GM18499 (cell line): ENCODE results near the gene SLAMF6.
"Not testable (repeated sequence)": the region's sequence is repeated elsewhere in the genome, so short reads cannot be mapped to it uniquely, and the experiment has no call there.

Source experiments
- ATAC-seq: cut with Tn5 transposase; IDR thresholded peaks from one replicate; pipeline ENCODE4 v1.9.1; 2021; ENCODE audit warnings: moderate number of reproducible peaks; ENCODE audit not compliant: insufficient read depth, unreplicated experiment

SLAMF6 gene

GRCh38 chr1:160522622-160523345, at the start of gene SLAMF6:
TSS of gene SLAMF6 (minus strand) at chr1:160523255. CDS start at chr1:160523192, 63 bp downstream.
- no peak for ATAC-seq

- no peak for ATAC-seq
Observed at GRCh38 chr1:160570840-160571239, 47.8 kb upstream of the SLAMF6 start.

DNA sequence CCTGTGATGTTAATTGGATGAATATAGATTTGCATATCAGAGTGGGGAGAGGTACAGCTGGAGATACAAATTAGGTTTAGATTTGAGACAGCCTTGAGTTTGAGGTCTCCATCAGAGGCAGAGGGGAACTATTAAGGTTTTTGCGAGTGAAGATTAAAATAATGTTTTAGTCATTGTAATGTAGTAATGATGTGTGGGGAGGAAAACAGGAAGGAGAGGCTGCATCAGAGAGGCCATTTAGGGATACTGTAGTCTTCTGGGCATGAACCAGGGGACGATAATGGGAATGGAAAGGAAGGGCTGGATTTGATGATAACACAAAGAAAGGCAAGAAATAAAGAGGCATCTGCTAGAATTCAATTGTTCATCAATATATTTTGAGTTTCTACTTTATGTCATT, 46.8 kb upstream of the SLAMF6 start:
- no peak for ATAC-seq

- ATAC-seq = no peak
Observed at GRCh38 chr1:160567858-160568682, 45.0 kb upstream of the SLAMF6 start.

DNA sequence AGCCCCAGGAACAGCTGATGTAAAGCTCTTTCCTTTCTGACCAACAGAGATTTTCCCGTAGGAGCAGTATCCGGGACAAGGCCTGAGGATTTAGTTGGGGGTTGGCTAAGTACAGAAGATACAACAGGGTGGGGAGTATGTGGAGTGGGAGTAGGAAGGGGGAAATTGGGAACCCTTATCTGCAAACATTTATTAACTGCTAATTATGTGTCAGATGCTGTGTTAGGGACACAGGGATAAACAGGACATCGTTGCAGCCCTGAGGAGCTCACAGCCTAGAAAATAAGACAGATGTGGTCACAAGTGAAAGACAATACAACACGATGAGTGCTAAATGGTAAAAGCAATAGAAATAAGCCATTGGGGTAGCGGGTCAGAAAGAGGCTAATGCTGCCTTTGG, 44.3 kb upstream of the SLAMF6 start:
- no peak for ATAC-seq

- no peak for ATAC-seq
Observed at GRCh38 chr1:160565564-160565963, 42.5 kb upstream of the SLAMF6 start.

DNA sequence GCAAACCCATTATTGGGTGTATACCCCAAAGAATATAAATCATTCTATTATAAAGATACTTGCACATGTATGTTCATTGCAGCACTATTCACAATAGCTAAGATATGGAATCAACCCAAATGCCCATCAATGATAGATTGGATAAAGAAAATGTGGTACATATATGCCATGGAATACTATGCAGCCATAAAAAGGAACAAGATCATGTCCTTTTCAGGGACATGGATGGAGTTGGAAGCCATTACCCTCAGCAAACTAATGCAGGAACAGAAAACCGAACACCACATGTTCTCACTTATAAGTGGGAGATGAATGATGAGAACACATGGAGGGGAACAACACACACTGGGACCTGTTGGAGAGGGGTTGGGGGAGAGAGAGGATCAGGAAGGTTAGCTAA, 40.2 kb upstream of the SLAMF6 start:
- not testable (repeated sequence) for ATAC-seq

GRCh38 chr1:160562745-160563144, 39.7 kb upstream of the SLAMF6 start:
- ATAC-seq = not testable (repeated sequence)

DNA sequence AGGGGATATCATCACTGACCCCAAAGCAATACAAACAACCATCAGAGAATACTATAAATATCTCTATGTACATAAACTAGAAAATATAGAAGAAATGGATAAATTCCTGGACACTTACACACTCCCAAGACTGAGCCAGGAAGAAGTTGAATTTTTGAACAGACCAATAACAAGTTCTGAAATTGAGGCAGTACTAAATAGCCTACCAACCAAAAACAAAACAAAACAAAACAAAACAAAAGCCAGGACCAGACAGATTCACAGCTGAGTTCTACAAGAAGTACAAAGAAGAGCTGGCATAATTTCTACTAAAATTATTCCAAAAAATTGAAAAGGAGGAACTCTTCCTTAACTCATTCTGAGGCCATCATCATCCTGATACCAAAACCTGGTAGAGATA, 37.8 kb upstream of the SLAMF6 start:
- ATAC-seq = no peak

GRCh38 chr1:160560045-160560705, 37.1 kb upstream of the SLAMF6 start:
- no peak for ATAC-seq

- not testable (repeated sequence) for ATAC-seq
Observed at GRCh38 chr1:160559437-160559836, 36.4 kb upstream of the SLAMF6 start.

GRCh38 chr1:160558660-160559380, 35.8 kb upstream of the SLAMF6 start:
- ATAC-seq = no peak

- no peak for ATAC-seq
Observed at GRCh38 chr1:160553778-160554177, 30.7 kb upstream of the SLAMF6 start.

DNA sequence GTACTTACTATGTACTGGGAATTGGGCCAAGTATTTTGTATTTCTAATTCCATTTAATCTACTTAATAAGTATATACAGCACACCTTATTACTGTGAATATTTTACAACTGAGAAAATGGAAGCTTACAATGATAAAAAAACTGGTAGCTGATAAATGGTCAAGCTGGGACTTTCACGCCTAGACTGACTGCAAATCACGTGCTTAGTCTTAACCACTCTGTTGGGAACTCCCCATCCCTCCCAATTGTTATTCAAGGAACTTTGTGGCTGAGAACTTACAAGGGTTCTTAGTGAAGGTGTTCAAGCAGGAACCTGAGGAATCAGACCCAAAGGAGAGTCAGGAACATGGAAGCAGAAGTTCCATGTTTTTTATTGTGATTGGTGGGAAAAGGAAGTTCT, 29.4 kb upstream of the SLAMF6 start:
- no peak for ATAC-seq

GRCh38 chr1:160550572-160551034, 27.5 kb upstream of the SLAMF6 start:
- no peak for ATAC-seq

GRCh38 chr1:160549665-160550006, 26.6 kb upstream of the SLAMF6 start:
- no peak for ATAC-seq

- ATAC-seq = no peak
Observed at GRCh38 chr1:160548960-160549664, 26.1 kb upstream of the SLAMF6 start.

GRCh38 chr1:160548183-160548582, 25.1 kb upstream of the SLAMF6 start:
- ATAC-seq = no peak

DNA sequence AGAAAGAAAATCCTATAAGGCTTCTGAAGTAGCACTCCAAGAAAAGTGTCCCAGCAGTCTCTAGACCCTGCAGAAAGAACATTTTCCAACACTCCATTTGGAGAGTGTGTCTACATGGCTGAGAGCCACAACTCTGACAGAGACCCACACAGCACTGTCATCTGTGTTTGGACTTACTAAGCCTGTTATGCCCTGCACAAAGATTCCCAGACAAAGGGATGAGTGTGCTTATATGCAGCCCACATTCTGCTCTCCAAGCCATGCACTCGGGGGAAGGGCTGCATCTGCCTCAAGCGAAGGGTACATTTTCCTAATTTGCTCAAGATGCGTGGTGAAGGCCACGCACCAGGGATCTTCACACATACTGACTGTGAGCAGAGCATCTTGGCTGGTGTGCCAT, 24.4 kb upstream of the SLAMF6 start:
- no peak for ATAC-seq

- ATAC-seq = no peak
Observed at GRCh38 chr1:160546942-160547341, 23.9 kb upstream of the SLAMF6 start.
